ENCODE results near the gene BTN3A1.

DNA sequence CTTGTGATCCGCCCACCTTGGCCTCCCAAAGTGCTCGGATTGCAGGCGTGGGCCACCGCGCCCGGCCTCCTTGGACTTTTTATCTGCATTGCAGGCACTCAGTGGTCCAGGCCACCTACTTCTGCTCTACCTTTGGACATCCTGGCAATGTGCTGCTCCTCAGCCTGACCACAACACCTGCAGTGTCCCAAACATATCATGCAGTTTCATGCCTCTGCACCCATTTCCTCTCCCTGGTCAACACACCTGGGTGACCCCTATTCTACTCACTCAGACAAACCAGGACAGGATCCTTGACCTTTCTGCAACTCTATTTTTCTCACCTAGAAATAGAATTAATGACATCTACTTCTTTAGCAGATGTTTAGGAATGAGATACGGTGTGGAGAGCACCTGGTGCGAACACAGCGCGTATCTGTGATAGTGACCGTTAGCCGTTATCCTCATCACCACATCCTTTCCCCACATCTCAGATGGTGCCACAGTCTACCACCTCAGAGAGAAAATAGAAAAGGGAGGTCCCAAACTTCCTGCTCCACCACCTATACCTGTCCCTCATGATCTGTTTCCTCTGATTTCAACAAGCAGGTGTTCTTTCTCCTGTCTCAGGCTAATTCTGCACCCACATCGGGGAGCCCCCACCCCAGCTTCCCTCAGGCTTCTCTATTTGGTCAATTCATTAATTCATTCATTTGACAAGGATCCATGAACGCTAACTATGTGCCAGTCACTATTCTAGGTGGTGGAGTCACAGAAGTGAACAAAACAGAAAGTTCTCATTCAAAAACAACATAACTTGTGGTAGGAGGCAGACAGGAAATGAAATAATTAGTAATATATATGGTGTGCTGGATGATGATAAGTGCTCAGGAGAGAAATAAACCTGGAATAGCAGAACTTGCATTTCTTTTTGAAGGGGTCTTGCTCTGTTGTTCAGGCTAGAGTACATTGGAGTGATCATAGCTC, 41.3 kb upstream of the BTN3A1 start:
- TF ChIP-seq RARB (CRISPR knock-in tag; IDR thresholded peaks at IDR 0.05) (no peak), CSDC2 (CRISPR knock-in tag; IDR thresholded peaks at IDR 0.05) (no peak), ESRRG (CRISPR knock-in tag; IDR thresholded peaks at IDR 0.05) (no peak), ZFP3 (CRISPR knock-in tag; IDR thresholded peaks at IDR 0.05) (no peak), TOX (CRISPR knock-in tag; IDR thresholded peaks at IDR 0.05; ENCODE audit: borderline replicate concordance) (no peak)
- TF ChIP-seq, protein P1, sequence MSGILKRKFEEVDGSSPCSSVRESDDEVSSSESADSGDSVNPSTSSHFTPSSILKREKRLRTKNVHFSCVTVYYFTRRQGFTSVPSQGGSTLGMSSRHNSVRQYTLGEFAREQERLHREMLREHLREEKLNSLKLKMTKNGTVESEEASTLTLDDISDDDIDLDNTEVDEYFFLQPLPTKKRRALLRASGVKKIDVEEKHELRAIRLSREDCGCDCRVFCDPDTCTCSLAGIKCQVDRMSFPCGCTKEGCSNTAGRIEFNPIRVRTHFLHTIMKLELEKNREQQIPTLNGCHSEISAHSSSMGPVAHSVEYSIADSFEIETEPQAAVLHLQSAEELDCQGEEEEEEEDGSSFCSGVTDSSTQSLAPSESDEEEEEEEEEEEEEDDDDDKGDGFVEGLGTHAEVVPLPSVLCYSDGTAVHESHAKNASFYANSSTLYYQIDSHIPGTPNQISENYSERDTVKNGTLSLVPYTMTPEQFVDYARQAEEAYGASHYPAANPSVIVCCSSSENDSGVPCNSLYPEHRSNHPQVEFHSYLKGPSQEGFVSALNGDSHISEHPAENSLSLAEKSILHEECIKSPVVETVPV (CRISPR knock-in tag; IDR thresholded peaks at IDR 0.05) = no peak
